HG02852 (cell line): ENCODE data around the gene ASCC3.
"Not testable (repeated sequence)": the region's sequence is repeated elsewhere in the genome, so short reads cannot be mapped to it uniquely, and the experiment has no call there.

Experiments used
- ATAC-seq: cut with Tn5 transposase; IDR thresholded peaks from one replicate; pipeline ENCODE4 v1.9.1; 2021; ENCODE audit warnings: mild to moderate bottlenecking, moderate library complexity; ENCODE audit not compliant: unreplicated experiment

ASCC3 gene

GRCh38 chr6:100886076-100886475, 4.9 kb upstream of the ASCC3 start:
- ATAC-seq: no peak

GRCh38 chr6:100883347-100883746, 2.2 kb upstream of the ASCC3 start:
- no peak for ATAC-seq

- ATAC-seq: peak; percentile 11
These were observed 545 bp upstream of the ASCC3 start for GRCh38 chr6:100881707-100882040.

- no peak for ATAC-seq
These were observed 828 bp downstream of the ASCC3 start for GRCh38 chr6:100880149-100880852.

- no peak for ATAC-seq
These were observed 1.8 kb downstream of the ASCC3 start for GRCh38 chr6:100879317-100879716.

DNA sequence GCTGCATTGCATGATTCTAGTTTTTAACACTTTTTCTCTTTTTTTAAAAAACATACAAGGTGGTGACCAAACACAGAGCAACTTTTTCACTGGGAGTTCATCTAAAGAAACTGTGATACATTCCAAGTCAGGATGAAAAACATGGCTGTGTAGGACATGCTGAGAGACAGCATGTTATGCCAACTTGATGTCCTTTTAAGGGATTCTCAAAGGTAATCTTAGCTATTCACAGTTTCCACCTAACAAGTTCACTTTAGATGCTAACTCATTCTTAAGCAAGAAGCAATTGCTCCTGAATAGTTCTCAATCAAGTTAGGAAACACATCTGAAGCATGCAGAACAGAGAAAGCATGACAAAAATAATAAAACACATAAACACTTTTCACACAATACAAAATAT, 3.3 kb downstream of the ASCC3 start:
- ATAC-seq: no peak

DNA sequence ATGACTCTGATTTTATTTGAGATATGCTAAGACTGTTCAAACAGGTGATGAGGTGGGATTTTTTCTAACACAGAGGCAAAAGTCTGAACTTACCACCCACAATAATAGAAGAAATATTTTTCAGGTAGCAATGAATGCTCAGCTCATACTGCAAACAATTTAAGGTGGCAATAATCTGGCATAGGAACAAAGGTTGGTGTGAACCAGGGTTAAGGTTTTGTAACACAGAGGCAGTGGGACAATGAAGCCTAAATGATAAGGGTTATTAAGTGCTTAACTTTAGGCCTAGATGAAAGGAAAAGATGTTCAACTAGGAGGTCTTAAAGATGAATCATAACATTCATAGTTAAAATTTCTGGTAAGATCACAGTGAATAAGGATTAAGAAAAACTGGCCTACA, 4.9 kb downstream of the ASCC3 start:
- no peak for ATAC-seq

DNA sequence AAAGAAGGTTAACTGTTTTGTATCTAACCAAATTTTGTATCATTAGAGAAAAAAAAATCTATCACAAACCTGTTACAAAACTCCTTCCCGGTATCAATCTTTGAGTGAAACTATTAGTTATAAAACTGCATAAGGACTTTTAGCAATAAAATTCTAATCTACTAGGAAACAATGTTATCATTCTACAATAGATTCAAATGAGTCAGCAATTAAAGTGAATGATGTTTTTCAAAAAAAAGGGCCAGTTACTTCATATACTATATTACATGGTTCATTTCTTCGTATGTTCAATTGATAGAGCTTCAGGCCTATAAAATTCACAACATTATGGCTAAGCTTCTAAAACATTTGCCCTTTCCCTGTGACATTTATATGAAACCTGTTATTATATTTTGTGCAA, 15.6 kb downstream of the ASCC3 start:
- no peak for ATAC-seq

GRCh38 chr6:100862063-100862462, 19.1 kb downstream of the ASCC3 start:
- ATAC-seq: no peak

GRCh38 chr6:100856146-100856545, 25.0 kb downstream of the ASCC3 start:
- ATAC-seq: no peak

DNA sequence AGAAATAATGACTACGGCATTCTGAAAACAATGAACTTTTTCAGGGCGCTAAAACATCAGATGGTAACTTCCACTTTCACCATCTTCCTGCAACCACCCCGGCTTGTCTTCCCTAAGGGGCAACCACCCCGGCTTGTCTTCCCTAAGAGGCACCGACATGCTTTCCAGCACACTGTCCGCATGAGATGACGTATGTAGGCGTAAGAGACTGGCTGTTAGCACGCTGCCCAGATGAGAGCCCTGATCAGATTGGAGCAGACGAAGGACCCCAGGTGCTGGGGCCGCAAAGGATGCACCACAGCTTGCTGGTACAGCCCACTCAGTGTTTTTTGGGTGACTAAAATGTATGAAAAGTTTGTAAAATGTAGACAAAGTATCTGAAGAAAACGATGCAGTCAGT, 29.3 kb downstream of the ASCC3 start:
- ATAC-seq: no peak

GRCh38 chr6:100850174-100850573, 31.0 kb downstream of the ASCC3 start:
- ATAC-seq: no peak

GRCh38 chr6:100846276-100846675, 34.9 kb downstream of the ASCC3 start:
- ATAC-seq: no peak

DNA sequence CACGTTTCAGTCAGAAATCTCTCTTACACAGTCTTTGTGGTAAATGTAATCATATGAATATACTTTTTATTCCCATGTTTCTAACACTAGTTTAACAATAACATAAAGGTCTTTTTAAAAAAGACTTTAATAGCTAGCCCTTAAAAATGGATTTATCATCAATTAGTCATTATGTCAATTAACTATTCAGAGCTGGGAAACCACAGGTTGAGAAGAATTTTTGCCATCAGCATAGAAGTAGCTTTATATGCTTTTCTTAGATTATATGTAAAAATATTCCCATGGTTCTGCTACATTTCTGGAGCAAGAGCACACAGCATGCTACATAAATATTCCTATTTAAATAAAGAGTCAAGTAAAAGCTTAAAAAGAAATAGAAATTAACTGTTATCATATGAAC, 35.5 kb downstream of the ASCC3 start:
- no peak for ATAC-seq

DNA sequence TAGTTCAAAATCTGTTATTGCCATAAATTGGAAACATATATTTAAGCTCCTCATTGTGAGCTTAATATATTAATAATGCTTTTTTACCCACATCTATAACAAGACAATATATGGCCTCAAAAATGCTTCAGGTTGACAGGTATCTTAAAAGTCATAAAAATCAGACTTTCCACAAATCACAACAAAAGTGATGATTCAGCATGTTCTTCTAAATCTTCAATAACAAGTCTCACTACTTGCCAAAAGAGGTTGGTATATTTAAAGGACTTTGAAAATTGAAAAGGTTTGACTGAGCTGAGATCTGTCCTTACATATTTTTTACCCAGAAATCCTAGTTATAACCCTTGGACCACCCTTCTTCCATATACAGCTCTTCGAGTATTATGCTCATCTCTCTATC, 41.7 kb downstream of the ASCC3 start:
- ATAC-seq: no peak

GRCh38 chr6:100838011-100838410, 43.1 kb downstream of the ASCC3 start:
- ATAC-seq: no peak

- ATAC-seq: no peak
These were observed 47.1 kb downstream of the ASCC3 start for GRCh38 chr6:100833972-100834574.

GRCh38 chr6:100829077-100829595, 52.0 kb downstream of the ASCC3 start:
- not testable (repeated sequence) for ATAC-seq

GRCh38 chr6:100823041-100823440, 58.1 kb downstream of the ASCC3 start:
- ATAC-seq: no peak

GRCh38 chr6:100818066-100818465, 63.1 kb downstream of the ASCC3 start:
- ATAC-seq: no peak

DNA sequence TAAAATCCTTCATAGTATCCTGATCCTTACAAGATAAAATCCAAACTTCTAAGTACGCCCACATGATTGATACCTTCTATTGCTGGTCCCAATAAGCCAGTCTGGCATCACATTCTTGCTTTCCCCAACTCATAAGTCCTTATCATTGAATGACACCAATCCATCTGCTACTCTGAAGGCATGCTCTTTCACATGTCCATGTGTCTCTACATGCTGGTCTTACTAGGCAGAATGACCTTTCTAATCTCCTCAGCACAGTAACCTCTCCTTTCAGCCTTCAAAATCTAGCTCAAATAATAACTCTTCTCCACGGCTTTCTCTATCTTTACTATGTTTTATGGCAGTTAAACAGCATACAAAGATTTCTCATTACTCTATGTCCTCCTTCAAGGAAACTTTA, 71.1 kb downstream of the ASCC3 start:
- no peak for ATAC-seq

DNA sequence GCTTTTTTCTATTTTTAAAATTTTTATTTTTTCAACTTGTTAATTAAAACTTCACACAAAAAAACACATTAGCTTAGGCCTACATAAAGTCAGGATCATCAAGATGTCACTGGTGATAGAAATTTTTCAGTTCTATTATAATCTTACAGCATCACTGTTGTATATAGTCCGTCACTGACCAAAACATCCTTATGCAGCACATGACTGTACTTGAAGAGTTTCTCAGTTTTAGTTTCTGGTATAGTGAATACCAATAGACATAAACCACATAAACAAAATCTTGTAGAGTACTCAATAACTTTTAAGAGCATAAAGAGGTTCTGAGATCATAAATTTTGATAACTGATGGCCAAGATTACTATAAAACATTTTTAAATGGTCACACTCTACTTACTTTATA, 71.8 kb downstream of the ASCC3 start:
- ATAC-seq: peak; percentile 57
